Fibroblast of lung (primary cell): ENCODE measurements around the gene ARL2BP. TPM values are rescaled to one million over a fixed set of nuclear protein-coding genes. Genes with fewer than 3 reads are reported as not detected.
"Not testable (repeated sequence)": the region's sequence is repeated elsewhere in the genome, so short reads cannot be mapped to it uniquely, and the experiment has no call there.

Experiments
- DNase-seq, 2 donors: peaks; one replicate each; pipeline versions ENCODE4 v3.0.0 to v3.0.0-alpha.2; 2010; ENCODE audit warnings: low read depth in 2 of 2
- H2AFZ ChIP-seq: 2 replicates; pipeline ENCODE4 v1.5.1; 2012; ENCODE audit warnings: low read length, control low read depth, inconsistent platforms
- H3K27ac ChIP-seq: 2 replicates; pipeline ENCODE4 v1.5.1; 2011; ENCODE audit warnings: low read length, control low read depth; ENCODE audit not compliant: insufficient read depth
- H3K27me3 ChIP-seq: 2 replicates; pipeline ENCODE4 v1.5.1; 2011; ENCODE audit warnings: mild to moderate bottlenecking, low read length; ENCODE audit not compliant: control insufficient read depth, insufficient read depth
- H3K36me3 ChIP-seq: 2 replicates; pipeline ENCODE4 v1.5.1; 2011; ENCODE audit warnings: low read length; ENCODE audit not compliant: control insufficient read depth, insufficient read depth
- H3K4me1 ChIP-seq: 2 replicates; pipeline ENCODE4 v1.5.1; 2011; ENCODE audit warnings: low read length; ENCODE audit not compliant: control insufficient read depth, insufficient read depth; ENCODE audit errors: extremely low read depth
- H3K4me2 ChIP-seq: 2 replicates; pipeline ENCODE4 v1.5.1; 2011; ENCODE audit warnings: low read length, control low read depth; ENCODE audit not compliant: insufficient read depth; ENCODE audit errors: extremely low read depth
- H3K4me3 ChIP-seq, 4 experiments: fragments of 200-600 bp in 1 of 4; sonication (generic) in 1 of 4; replicated peaks in 1 of 4; 2 replicates each; pipeline ENCODE4 v1.5.1; 2011 to 2016; ENCODE audit warnings: low read length in 4 of 4, low read depth in 3 of 4, mild to moderate bottlenecking in 3 of 4, control low read depth in 2 of 4, inconsistent platforms in 1 of 4, mixed read lengths in 1 of 4; ENCODE audit not compliant: insufficient read depth in 1 of 4; ENCODE audit errors: control extremely low read depth in 1 of 4
- H3K79me2 ChIP-seq: 2 replicates; pipeline ENCODE4 v1.5.1; 2012; ENCODE audit warnings: mild to moderate bottlenecking, low read length, inconsistent platforms; ENCODE audit not compliant: control insufficient read depth, insufficient read depth
- H3K9ac ChIP-seq: 2 replicates; pipeline ENCODE4 v1.5.1; 2011; ENCODE audit warnings: mild to moderate bottlenecking, low read length, control low read depth; ENCODE audit not compliant: insufficient read depth
- H3K9me3 ChIP-seq: 2 replicates; pipeline ENCODE4 v1.5.1; 2012; ENCODE audit warnings: low read depth, low read length; ENCODE audit not compliant: control insufficient read depth, insufficient read depth
- H4K20me1 ChIP-seq: 2 replicates; pipeline ENCODE4 v1.5.1; 2011; ENCODE audit warnings: low read length; ENCODE audit not compliant: control insufficient read depth, insufficient read depth; ENCODE audit errors: extremely low read depth
- CTCF ChIP-seq, 2 donors: IDR thresholded peaks in 1 of 2; conservative IDR thresholded peaks in 1 of 2; 1 replicate in 1 of 2; 2 replicates in 1 of 2; pipeline ENCODE4 v1.5.1; 2011 to 2012; ENCODE audit warnings: low read length in 2 of 2, control low read depth in 1 of 2, inconsistent platforms in 1 of 2, low read depth in 1 of 2, mild to moderate bottlenecking in 1 of 2
- EZH2 ChIP-seq: IDR thresholded peaks from 2 replicates; pipeline ENCODE4 v1.5.1; 2012; ENCODE audit warnings: low read length, control low read depth, mild to moderate bottlenecking; ENCODE audit errors: missing control alignments
- polyA plus RNA-seq, 2 donors: library from polyadenylated mRNA; depleted of rRNA in 1 of 2; stranded (reverse) in 1 of 2; unstranded in 1 of 2; fragments of >200 nt; gene quantifications; 2 replicates each; pipeline ENCODE4 v1.2.1, GENCODE V29; 2011 to 2012; ENCODE audit warnings: missing spikeins in 1 of 2
- total RNA-seq: library from RNA; depleted of rRNA; stranded (reverse); fragments of >200 nt; gene quantifications from 2 replicates; pipeline ENCODE4 v1.2.1, GENCODE V29; 2014

The ARL2BP gene
- total and polyA plus RNA-seq, 2 donors (not counting 1 experiment from before 2014, with no cell fraction given): 65.7 to 173 TPM

- H3K79me2 ChIP-seq: peaks cover 36% of the 10 kb centered on the region
- not testable (repeated sequence) for H3K27me3 ChIP-seq, H3K36me3 ChIP-seq, H3K4me3 ChIP-seq, H3K4me2 ChIP-seq, H4K20me1 ChIP-seq, H2AFZ ChIP-seq, H3K9me3 ChIP-seq, DNase-seq, H3K27ac ChIP-seq, H3K9ac ChIP-seq, H3K4me1 ChIP-seq
Observed at GRCh38 chr16:57200926-57201325, 44.1 kb upstream of the ARL2BP start.

- Histone ChIP-seq H3K79me2 (peaks cover 23% of the 10 kb centered on the region), H3K4me3 (no peak overlapping the region), H3K27ac (no peak overlapping the region), H2AFZ (no peak overlapping the region), H3K4me1 (no peaks in the 10 kb centered on the region), H4K20me1 (no peaks in the 10 kb centered on the region), H3K4me2 (no peak overlapping the region), H3K27me3 (no peaks in the 10 kb centered on the region), H3K9ac (no peak overlapping the region), H3K9me3 (no peaks in the 10 kb centered on the region), H3K36me3 (peaks cover 9% of the 10 kb centered on the region)
- TF ChIP-seq EZH2: no peak
- TF ChIP-seq CTCF (conservative IDR thresholded peaks at IDR 0.05 in 1 of 2, IDR thresholded peaks at IDR 0.05 in 1 of 2; ENCODE audit: low read depth in 1 of 2, low read length in 2 of 2): no peak
- no peak for DNase-seq
Observed at GRCh38 chr16:57202095-57202886, 42.8 kb upstream of the ARL2BP start.

DNA sequence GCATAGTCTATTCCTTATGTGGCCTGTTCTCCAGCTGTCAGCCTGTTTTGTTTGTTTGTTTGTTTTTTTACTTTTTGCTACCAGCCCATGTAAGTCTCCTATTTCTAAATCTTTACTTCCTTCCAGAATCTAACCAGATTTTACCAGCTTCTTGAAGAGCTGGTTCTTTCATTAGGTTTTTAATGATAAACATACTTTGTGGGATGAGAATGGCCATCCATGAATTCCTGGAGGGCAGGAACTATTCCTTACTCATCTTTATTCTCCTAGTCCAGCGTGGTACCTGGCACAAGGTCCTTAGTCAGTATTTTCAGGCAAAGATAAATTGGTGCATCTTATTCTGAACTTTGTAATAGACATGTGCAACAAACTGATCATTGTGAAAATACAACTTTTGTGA lies 41.6 kb upstream of the ARL2BP start:
- H2AFZ ChIP-seq: no peak overlapping the region
- TF ChIP-seq EZH2: no peak
- TF ChIP-seq CTCF (conservative IDR thresholded peaks at IDR 0.05 in 1 of 2, IDR thresholded peaks at IDR 0.05 in 1 of 2; ENCODE audit: low read depth in 1 of 2, low read length in 2 of 2): no peak
- DNase-seq: peak in 1 of 2 donors; percentile 50
- H3K9me3 ChIP-seq: no peaks in the 10 kb centered on the region
- no peak overlapping the region for H3K27ac ChIP-seq
- peaks cover 15% of the 10 kb centered on the region for H3K79me2 ChIP-seq
- no peaks in the 10 kb centered on the region for H3K27me3 ChIP-seq
- H3K4me2 ChIP-seq: no peak overlapping the region
- no peaks in the 10 kb centered on the region for H3K4me1 ChIP-seq
- H3K9ac ChIP-seq: no peak overlapping the region
- H4K20me1 ChIP-seq: no peaks in the 10 kb centered on the region
- H3K4me3 ChIP-seq: no peak overlapping the region
- peaks cover 12% of the 10 kb centered on the region for H3K36me3 ChIP-seq
